Tibial artery (tissue), 4 donors: Measurements from ENCODE around the gene VSIG10L.

Experiments used
- DNase-seq, 2 donors: peaks; one replicate each; pipeline ENCODE4 v3.0.0-alpha.2; 2019
- H3K27ac ChIP-seq, 2 donors: fragments of 200-600 bp; sonication (generic) in 1 of 2; 1 replicate in 1 of 2; 2 replicates in 1 of 2; pipeline ENCODE4 v1.5.1; 2018 to 2019; ENCODE audit warnings: mild to moderate bottlenecking in 1 of 2
- H3K27me3 ChIP-seq, 2 donors: fragments of 200-600 bp; sonication (generic) in 1 of 2; one replicate each; pipeline versions ENCODE4 v1.5.1 to v1.6.0; 2016 to 2019
- H3K36me3 ChIP-seq, 3 donors: fragments of 200-600 bp; sonication (generic) in 2 of 3; one replicate each; pipeline ENCODE4 v1.5.1; 2016 to 2019; ENCODE audit warnings: mild to moderate bottlenecking in 2 of 3
- H3K4me1 ChIP-seq, 4 donors: fragments of 200-600 bp; sonication (generic) in 2 of 4; 1 replicate in 3 of 4; 2 replicates in 1 of 4; pipeline ENCODE4 v1.5.1; 2016 to 2019
- H3K4me3 ChIP-seq, 2 donors: fragments of 200-600 bp; sonication (generic) in 1 of 2; 1 replicate in 1 of 2; 2 replicates in 1 of 2; pipeline ENCODE4 v1.5.1; 2018 to 2019; ENCODE audit warnings: mild to moderate bottlenecking in 2 of 2
- H3K9me3 ChIP-seq, 3 donors: fragments of 200-600 bp; sonication (generic) in 1 of 3; one replicate each; pipeline ENCODE4 v1.5.1; 2016 to 2019
- intact Hi-C: fragments of 100-400 bp; cut with DNase I; formaldehyde crosslinking; loops from one replicate; pipeline ENCODE4 v1.15.0; 2023; ENCODE audit warnings: low total_unique reads
- TF ChIP-seq, protein P1 (sequence below), 2 experiments: fragments of 200-600 bp in 1 of 2; fragments of 450-650 bp in 1 of 2; IDR thresholded peaks; one replicate each; pipeline ENCODE4 v1.5.1; 2017 to 2019; ENCODE audit warnings: antibody characterized with exemption in 2 of 2, mild to moderate bottlenecking in 1 of 2, moderate library complexity in 1 of 2

The VSIG10L gene

DNA sequence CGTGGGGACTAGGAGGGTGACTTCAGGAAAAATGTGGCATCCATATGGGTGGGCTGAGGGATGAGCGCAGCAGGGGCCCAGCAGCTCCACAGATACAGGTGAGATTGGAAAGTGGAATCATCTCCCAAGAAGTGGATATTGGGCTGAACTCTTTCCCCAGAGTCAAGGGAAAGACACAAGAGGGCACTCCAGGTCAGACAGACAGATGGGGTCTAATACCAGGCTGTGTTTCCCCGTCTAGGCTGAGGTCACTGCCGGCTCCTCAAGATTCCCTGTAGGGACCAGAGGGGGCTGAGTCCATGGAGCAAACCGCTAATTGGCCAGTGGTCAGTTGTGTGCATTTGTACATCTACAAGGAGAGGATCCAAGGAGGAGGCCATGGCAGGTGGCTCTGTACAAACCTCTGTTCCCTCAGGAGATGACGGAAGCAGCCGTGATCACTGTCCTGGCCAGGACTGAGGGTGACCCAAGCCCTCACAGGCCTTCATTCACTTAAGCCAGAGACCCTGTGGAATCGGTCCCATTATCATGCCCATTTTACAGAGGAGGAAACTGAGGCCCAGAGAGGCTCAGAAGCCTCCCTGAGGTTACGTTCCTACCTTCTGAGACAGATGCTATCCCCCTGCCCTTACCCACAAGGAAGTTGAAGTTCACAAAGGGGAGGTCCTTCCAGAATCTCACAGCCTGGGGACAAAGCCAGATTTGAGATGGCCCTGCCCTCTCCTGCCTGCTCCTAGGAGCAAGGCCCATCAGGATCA is 45.4 kb downstream of the VSIG10L start:
- no peak overlapping the region for H3K27ac ChIP-seq
- peaks cover 0 to 30% of the 10 kb centered on the region in 2 donors for H3K27me3 ChIP-seq
- TF ChIP-seq, protein P1, sequence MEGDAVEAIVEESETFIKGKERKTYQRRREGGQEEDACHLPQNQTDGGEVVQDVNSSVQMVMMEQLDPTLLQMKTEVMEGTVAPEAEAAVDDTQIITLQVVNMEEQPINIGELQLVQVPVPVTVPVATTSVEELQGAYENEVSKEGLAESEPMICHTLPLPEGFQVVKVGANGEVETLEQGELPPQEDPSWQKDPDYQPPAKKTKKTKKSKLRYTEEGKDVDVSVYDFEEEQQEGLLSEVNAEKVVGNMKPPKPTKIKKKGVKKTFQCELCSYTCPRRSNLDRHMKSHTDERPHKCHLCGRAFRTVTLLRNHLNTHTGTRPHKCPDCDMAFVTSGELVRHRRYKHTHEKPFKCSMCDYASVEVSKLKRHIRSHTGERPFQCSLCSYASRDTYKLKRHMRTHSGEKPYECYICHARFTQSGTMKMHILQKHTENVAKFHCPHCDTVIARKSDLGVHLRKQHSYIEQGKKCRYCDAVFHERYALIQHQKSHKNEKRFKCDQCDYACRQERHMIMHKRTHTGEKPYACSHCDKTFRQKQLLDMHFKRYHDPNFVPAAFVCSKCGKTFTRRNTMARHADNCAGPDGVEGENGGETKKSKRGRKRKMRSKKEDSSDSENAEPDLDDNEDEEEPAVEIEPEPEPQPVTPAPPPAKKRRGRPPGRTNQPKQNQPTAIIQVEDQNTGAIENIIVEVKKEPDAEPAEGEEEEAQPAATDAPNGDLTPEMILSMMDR (IDR thresholded peaks at IDR 0.05) = no peak
- H3K4me1 ChIP-seq = no peaks in the 10 kb centered on the region
- no peaks in the 10 kb centered on the region for H3K9me3 ChIP-seq
- no peak overlapping the region for H3K4me3 ChIP-seq
- no peaks in the 10 kb centered on the region for H3K36me3 ChIP-seq
- intact Hi-C loops = no loop called here
- DNase-seq = no peak

DNA sequence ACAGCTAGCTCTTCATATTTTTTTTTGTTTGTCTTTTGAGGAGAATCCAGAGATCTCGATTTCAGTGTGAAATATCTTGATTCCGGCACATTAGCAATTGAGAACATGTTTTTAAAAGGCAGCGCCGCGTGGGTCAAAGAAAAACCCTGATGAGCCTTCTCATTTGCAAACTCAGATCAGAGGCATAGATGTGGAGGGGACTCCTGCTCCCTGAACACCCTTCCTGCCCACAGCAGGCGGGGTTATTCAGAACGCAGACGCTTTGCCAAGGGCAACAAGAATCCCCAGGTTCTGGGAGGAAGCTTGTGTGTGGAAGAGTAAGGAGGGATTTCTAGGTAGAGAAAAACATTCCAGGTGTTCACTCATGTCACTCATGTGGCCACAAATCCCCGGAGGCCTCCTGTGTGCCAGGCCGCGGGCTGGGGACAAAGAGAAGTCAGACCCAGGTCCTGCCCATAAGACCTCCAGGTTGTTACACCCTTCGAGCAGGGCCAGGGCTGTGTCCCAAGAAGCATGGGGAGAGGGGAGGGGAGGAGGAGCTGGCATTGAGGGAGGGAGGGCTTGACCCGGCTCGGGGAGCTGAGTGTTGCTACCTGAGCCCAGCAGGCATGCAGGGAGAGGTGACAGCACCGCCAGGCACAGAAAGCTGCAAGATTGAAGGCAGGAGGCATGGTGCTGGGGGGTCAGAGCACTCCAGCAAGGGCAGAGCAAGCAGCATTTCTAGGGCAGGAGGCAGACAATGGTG is 46.4 kb downstream of the VSIG10L start:
- TF ChIP-seq, protein P1 (IDR thresholded peaks at IDR 0.05) = no peak
- peaks cover 0 to 30% of the 10 kb centered on the region in 2 donors for H3K27me3 ChIP-seq
- no peaks in the 10 kb centered on the region for H3K36me3 ChIP-seq
- DNase-seq = no peak
- H3K4me1 ChIP-seq = no peaks in the 10 kb centered on the region
- H3K4me3 ChIP-seq = no peak overlapping the region
- no peaks in the 10 kb centered on the region for H3K9me3 ChIP-seq
- H3K27ac ChIP-seq = no peak overlapping the region
- intact Hi-C loops = no loop called here

DNA sequence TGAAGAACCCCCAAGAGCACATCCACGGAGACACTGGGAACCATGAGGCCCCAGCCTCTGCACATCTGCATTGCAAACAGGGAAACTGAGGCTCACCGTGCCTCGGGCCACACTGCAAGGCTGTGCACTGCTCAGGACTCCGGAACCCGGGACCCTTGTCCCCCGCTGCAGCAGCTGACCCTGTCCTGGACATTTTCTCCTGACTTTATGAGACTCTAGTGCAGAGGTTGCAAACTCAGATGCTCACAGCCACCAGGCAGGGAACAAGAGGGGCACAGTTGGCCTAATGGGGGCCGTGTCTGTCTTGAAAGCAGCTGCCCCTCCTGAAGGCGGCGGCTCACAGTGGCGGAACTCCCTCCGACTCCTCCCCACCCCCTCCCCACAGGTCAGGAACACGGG is 47.0 kb downstream of the VSIG10L start:
- H3K27me3 ChIP-seq = peaks cover 0 to 30% of the 10 kb centered on the region in 2 donors
- no peak overlapping the region for H3K4me3 ChIP-seq
- no peaks in the 10 kb centered on the region for H3K4me1 ChIP-seq
- H3K9me3 ChIP-seq = no peaks in the 10 kb centered on the region
- TF ChIP-seq, protein P1 (IDR thresholded peaks at IDR 0.05) = no peak
- no peaks in the 10 kb centered on the region for H3K36me3 ChIP-seq
- intact Hi-C loops = no loop called here
- DNase-seq = no peak
- H3K27ac ChIP-seq = no peak overlapping the region

DNA sequence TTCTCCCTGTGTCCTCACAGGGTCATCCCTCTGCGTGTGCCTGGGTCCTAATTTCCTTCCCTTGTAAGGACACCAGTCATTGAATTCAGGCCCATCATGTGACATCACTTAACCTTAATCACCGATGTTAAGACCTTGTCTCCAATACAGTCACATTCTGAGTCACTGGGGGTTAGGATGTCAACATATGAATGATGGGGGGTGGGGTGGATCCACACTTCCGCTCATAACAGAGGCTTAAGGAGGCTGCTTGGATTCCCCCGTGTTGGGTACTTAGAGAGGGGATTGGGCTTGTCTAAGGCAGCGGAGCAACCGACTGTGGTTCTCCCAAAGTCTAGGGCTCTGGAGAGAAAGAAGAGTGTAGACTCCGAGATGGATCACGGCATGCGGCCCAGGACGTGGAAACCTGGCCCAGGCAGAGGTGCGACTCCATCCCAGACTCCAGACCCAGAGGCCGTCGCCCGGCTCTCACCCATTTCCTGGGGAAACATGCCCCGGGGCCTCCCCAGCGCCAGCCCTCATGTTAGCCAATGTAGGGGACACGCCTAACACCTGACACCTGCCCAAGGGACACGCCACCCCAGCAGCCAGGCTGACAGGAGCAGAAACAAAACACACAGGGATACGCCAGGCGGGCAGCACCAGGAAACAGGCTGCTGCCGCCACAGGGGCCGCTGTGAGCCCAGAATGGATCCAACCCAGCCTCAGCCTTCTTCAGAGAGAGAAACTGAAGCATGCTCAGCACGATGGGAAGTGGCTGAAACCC is 47.5 kb downstream of the VSIG10L start:
- intact Hi-C loops = no loop called here
- Histone ChIP-seq H3K27ac (no peak overlapping the region), H3K9me3 (no peaks in the 10 kb centered on the region), H3K36me3 (no peaks in the 10 kb centered on the region), H3K4me1 (no peaks in the 10 kb centered on the region), H3K27me3 (peaks cover 0 to 30% of the 10 kb centered on the region in 2 donors), H3K4me3 (no peak overlapping the region)
- DNase-seq = no peak
- TF ChIP-seq, protein P1 (IDR thresholded peaks at IDR 0.05) = no peak

DNA sequence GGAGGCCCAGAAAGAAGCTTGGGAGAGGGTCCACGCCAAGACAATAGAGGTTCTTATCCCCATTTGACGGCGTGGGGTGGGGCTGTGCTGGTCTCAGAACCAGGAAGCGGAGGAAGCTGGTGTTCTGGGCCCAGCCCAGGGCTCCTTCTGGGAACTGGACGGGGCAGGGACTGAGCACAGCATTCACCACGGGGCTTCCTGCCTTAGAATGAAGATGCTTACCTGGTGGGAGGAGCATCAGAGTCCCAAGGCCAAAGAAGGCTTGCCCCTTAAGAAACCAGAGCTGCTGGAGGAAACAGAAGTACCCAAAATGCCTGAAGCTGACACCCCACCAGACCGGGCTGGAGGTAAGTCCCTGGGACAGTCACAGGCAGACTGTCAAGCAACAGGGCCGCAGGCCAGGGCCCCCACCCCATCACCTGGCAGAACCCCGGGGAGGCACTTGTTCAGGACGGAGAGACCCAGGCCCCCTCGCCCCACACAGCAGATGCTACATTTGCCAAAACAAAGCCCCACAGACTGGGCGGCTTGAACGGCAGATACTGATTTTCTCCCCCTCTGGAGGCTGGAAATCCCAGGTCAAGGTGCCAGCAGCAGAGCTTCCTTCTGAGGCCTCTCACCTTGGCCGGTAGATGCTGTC is 48.2 kb downstream of the VSIG10L start:
- Histone ChIP-seq H3K9me3 (no peaks in the 10 kb centered on the region), H3K4me1 (no peaks in the 10 kb centered on the region), H3K4me3 (no peak overlapping the region), H3K27ac (no peak overlapping the region), H3K36me3 (no peaks in the 10 kb centered on the region), H3K27me3 (peaks cover 0 to 30% of the 10 kb centered on the region in 2 donors)
- intact Hi-C loops = no loop called here
- DNase-seq = no peak
- TF ChIP-seq, protein P1 (IDR thresholded peaks at IDR 0.05) = no peak
